H9 (cell line): Measurements from ENCODE around the gene CDH8. TPM values are rescaled to one million over a fixed set of nuclear protein-coding genes. Genes with fewer than 3 reads are reported as not detected.

ENCODE experiments used
- DNase-seq: peaks from one replicate; pipeline ENCODE4 v3.0.0-alpha.2; 2017
- H2AFZ ChIP-seq: one replicate; pipeline ENCODE4 v1.6.1; 2013; ENCODE audit warnings: mild to moderate bottlenecking, low read length, control low read depth, moderate library complexity
- H2AK5ac ChIP-seq: 2 replicates; pipeline ENCODE4 v1.6.1; 2013; ENCODE audit warnings: low read length, control low read depth, mixed read lengths; ENCODE audit not compliant: insufficient read length
- H2BK120ac ChIP-seq: one replicate; pipeline ENCODE4 v1.6.1; 2013; ENCODE audit warnings: low read depth, mild to moderate bottlenecking, low read length, control low read depth, inconsistent platforms; ENCODE audit not compliant: poor library complexity, severe bottlenecking
- H2BK12ac ChIP-seq: 2 replicates; pipeline ENCODE4 v1.6.1; 2013; ENCODE audit warnings: low read length, control low read depth, mixed read lengths, low read depth; ENCODE audit not compliant: insufficient read length
- H2BK15ac ChIP-seq: 2 replicates; pipeline ENCODE4 v1.6.1; 2013; ENCODE audit warnings: low read depth, low read length, control low read depth
- H2BK20ac ChIP-seq: one replicate; pipeline ENCODE4 v1.6.1; 2013; ENCODE audit warnings: low read depth, mild to moderate bottlenecking, low read length, control low read depth, inconsistent platforms; ENCODE audit not compliant: poor library complexity, severe bottlenecking
- H2BK5ac ChIP-seq: 2 replicates; pipeline ENCODE4 v1.6.1; 2013; ENCODE audit warnings: low read length, control low read depth, mixed read lengths; ENCODE audit not compliant: insufficient read length
- H3K14ac ChIP-seq: 2 replicates; pipeline ENCODE4 v1.6.1; 2013; ENCODE audit warnings: low read length, control low read depth; ENCODE audit not compliant: insufficient read depth
- H3K18ac ChIP-seq: 2 replicates; pipeline ENCODE4 v1.6.1; 2013; ENCODE audit warnings: low read depth, mild to moderate bottlenecking, mixed read lengths, low read length, control low read depth; ENCODE audit not compliant: insufficient read length
- H3K23ac ChIP-seq: 2 replicates; pipeline ENCODE4 v1.6.1; 2013; ENCODE audit warnings: low read length, control low read depth, mixed read lengths, low read depth; ENCODE audit not compliant: insufficient read length
- H3K23me2 ChIP-seq: 2 replicates; pipeline ENCODE4 v1.6.1; 2013; ENCODE audit warnings: low read depth, mild to moderate bottlenecking, mixed read lengths, low read length, control low read depth; ENCODE audit not compliant: insufficient read length, poor library complexity, severe bottlenecking
- H3K27ac ChIP-seq: 2 replicates; pipeline ENCODE4 v1.5.1; 2013; ENCODE audit warnings: low read length, control low read depth, mixed read lengths, low read depth; ENCODE audit not compliant: insufficient read length
- H3K27me3 ChIP-seq: 2 replicates; pipeline ENCODE4 v1.6.1; 2013; ENCODE audit warnings: low read length, control low read depth, inconsistent platforms; ENCODE audit not compliant: insufficient read depth
- H3K4ac ChIP-seq: 2 replicates; pipeline ENCODE4 v1.6.1; 2013; ENCODE audit warnings: low read depth, mild to moderate bottlenecking, control low read depth, inconsistent platforms, low read length, moderate library complexity
- H3K4me1 ChIP-seq: 2 replicates; pipeline ENCODE4 v1.6.1; 2013; ENCODE audit warnings: low read length, control low read depth, inconsistent platforms; ENCODE audit not compliant: insufficient read depth
- H3K4me2 ChIP-seq: 2 replicates; pipeline ENCODE4 v1.6.1; 2013; ENCODE audit warnings: low read length, control low read depth, mixed read lengths; ENCODE audit not compliant: insufficient read length, insufficient read depth
- H3K56ac ChIP-seq: 2 replicates; pipeline ENCODE4 v1.6.1; 2013; ENCODE audit warnings: low read depth, mild to moderate bottlenecking, mixed read lengths, low read length, control low read depth; ENCODE audit not compliant: insufficient read length
- H3K79me1 ChIP-seq: 2 replicates; pipeline ENCODE4 v1.6.1; 2013; ENCODE audit warnings: low read depth, mild to moderate bottlenecking, moderate library complexity, low read length, control low read depth, inconsistent platforms; ENCODE audit not compliant: insufficient read depth, poor library complexity, severe bottlenecking
- H3K79me2 ChIP-seq: 2 replicates; pipeline ENCODE4 v1.6.1; 2013; ENCODE audit warnings: low read length, control low read depth, inconsistent platforms; ENCODE audit not compliant: insufficient read depth
- H3K9ac ChIP-seq: 2 replicates; pipeline ENCODE4 v1.6.1; 2013; ENCODE audit warnings: low read length, control low read depth, mixed read lengths; ENCODE audit not compliant: insufficient read length; ENCODE audit errors: extremely low read depth
- H3K9me3 ChIP-seq: one replicate; pipeline ENCODE4 v1.6.1; 2013; ENCODE audit warnings: low read depth, low read length, inconsistent platforms; ENCODE audit not compliant: control insufficient read depth
- H3T11ph ChIP-seq: one replicate; pipeline ENCODE4 v1.6.1; 2013; ENCODE audit warnings: mild to moderate bottlenecking, low read length, control low read depth, inconsistent platforms
- H4K20me1 ChIP-seq: one replicate; pipeline ENCODE4 v1.6.1; 2013; ENCODE audit not compliant: control insufficient read depth, insufficient read length, insufficient read depth
- H4K5ac ChIP-seq: 2 replicates; pipeline ENCODE4 v1.6.1; 2013; ENCODE audit warnings: low read depth, mild to moderate bottlenecking, mixed read lengths, low read length, control low read depth; ENCODE audit not compliant: insufficient read length
- H4K8ac ChIP-seq: replicated peaks from 2 replicates; pipeline ENCODE4 v1.6.1; 2013; ENCODE audit warnings: low read length, control low read depth, mixed read lengths, low read depth; ENCODE audit not compliant: insufficient read length
- H4K91ac ChIP-seq: 2 replicates; pipeline ENCODE4 v1.6.1; 2013; ENCODE audit warnings: low read depth, mild to moderate bottlenecking, moderate library complexity, mixed read lengths, low read length, control low read depth; ENCODE audit not compliant: insufficient read length
- H3K27ac Mint-ChIP-seq, 3 experiments: 2 replicates in 2 of 3; 3 replicates in 1 of 3; pipeline ENCODE4 v1.8.0; 2020 to 2021; ENCODE audit warnings: mixed read lengths in 3 of 3, mild to moderate bottlenecking in 1 of 3, moderate library complexity in 1 of 3
- H3K27me3 Mint-ChIP-seq: 2 replicates; pipeline ENCODE4 v1.8.0; 2021; ENCODE audit warnings: low read depth, mild to moderate bottlenecking, moderate library complexity, mixed read lengths
- H3K36me3 Mint-ChIP-seq, 3 experiments: 2 replicates in 2 of 3; 3 replicates in 1 of 3; pipeline ENCODE4 v1.8.0; 2020 to 2021; ENCODE audit warnings: low read depth in 3 of 3, mixed read lengths in 3 of 3; ENCODE audit not compliant: insufficient read depth in 1 of 3
- H3K4me1 Mint-ChIP-seq, 2 experiments: 2 replicates each; pipeline ENCODE4 v1.8.0; 2020; ENCODE audit warnings: mixed read lengths in 2 of 2
- H3K4me3 Mint-ChIP-seq, 2 experiments: 2 replicates in 1 of 2; 3 replicates in 1 of 2; pipeline ENCODE4 v1.8.0; 2020 to 2021; ENCODE audit warnings: mild to moderate bottlenecking in 2 of 2, mixed read lengths in 2 of 2, moderate library complexity in 1 of 2
- H3K9me3 Mint-ChIP-seq, 2 experiments: 2 replicates in 1 of 2; 3 replicates in 1 of 2; pipeline ENCODE4 v1.8.0; 2020; ENCODE audit warnings: mild to moderate bottlenecking in 2 of 2, mixed read lengths in 2 of 2, moderate library complexity in 1 of 2
- CTCF ChIP-seq: fragments of 200-600 bp; sonication (generic); conservative IDR thresholded peaks from 3 replicates; pipeline ENCODE4 v1.8.0; 2021; ENCODE audit warnings: antibody characterized with exemption, mild to moderate bottlenecking
- total RNA-seq: library from RNA; stranded (reverse); gene quantifications from 2 replicates; pipeline ENCODE4 v1.2.1, GENCODE V29; 2021

CDH8 gene
- total RNA-seq, 1 experiment from 2014 or later: 12.0 TPM

- Histone ChIP-seq H3K4ac (no peak overlapping the region), H4K20me1 (no peaks in the 10 kb centered on the region), H3K9ac (no peak overlapping the region), H3K9me3 (no peaks in the 10 kb centered on the region), H3K79me1 (no peaks in the 10 kb centered on the region), H2AFZ (no peak overlapping the region), H3K4me1 (no peaks in the 10 kb centered on the region), H3K23ac (no peak overlapping the region), H2BK15ac (no peak overlapping the region), H4K5ac (no peak overlapping the region), H3K23me2 (no peaks in the 10 kb centered on the region), H3T11ph (no peak overlapping the region), H3K56ac (no peak overlapping the region), H2BK5ac (no peak overlapping the region), H3K27ac (no peak overlapping the region), H3K18ac (no peak overlapping the region), H4K8ac (no peak overlapping the region), H2BK20ac (no peak overlapping the region), H3K79me2 (no peaks in the 10 kb centered on the region), H2BK12ac (no peak overlapping the region), H3K14ac (no peak overlapping the region), H3K4me2 (no peak overlapping the region), H2BK120ac (no peak overlapping the region), H4K91ac (no peak overlapping the region), H2AK5ac (no peak overlapping the region), H3K27me3 (no peaks in the 10 kb centered on the region)
- DNase-seq: no peak
- TF ChIP-seq CTCF: no peak
- H3K36me3 Mint-ChIP-seq: no peaks in the 10 kb centered on the region
- no peaks in the 10 kb centered on the region for H3K27me3 Mint-ChIP-seq
- peaks cover 17 to 27% of the 10 kb centered on the region in 2 experiments for H3K4me1 Mint-ChIP-seq
- no peak overlapping the region for H3K4me3 Mint-ChIP-seq
- no peak overlapping the region for H3K27ac Mint-ChIP-seq
- H3K9me3 Mint-ChIP-seq: no peaks in the 10 kb centered on the region
These were observed 98.6 kb downstream of the CDH8 start for GRCh38 chr16:61937646-61938045.
